ENCODE measurements around the gene MRPL2.

MRPL2 gene

GRCh38 chr6:43016943-43017334, 42.3 kb downstream of the MRPL2 start:
- no peak for DNase-seq

DNA sequence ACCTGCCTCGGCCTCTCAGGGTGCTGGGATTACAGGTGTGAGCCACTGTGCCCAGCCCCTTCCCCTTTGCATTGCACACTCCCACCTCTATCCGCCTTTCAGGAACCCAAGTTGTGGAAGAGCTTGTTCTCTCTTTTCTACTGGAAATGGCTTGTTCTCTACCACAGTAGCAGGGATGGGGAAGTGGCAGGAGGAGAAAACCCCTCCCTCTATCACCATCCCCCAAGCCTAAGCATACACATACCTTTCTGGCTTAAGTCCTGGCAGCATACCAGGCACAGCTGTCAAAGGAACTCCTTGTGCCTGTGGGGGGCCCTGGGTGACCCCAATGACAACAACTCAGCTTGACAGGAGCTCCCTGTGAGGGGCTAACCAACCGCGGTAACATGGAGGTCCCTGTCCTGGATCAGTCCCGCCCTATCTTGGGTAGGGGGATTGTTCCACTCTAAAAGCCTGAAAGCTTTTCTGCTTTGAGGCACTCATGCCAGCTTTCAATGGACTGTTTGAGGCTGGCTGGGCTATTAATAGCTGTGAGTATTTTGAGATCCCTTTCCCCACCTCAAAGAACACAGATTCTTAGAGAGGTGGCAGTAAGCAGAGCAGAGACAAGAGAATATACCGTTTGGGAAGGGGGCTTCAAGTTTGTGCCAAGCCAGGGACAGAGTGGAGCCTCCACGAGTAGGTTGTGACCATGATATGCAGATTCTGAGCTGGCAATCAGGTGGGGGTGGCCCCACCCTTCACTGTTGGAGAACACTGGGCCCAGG, 42.9 kb downstream of the MRPL2 start:
- no peak for DNase-seq

GRCh38 chr6:43014434-43014909, 44.8 kb downstream of the MRPL2 start:
- no peak for DNase-seq

DNA sequence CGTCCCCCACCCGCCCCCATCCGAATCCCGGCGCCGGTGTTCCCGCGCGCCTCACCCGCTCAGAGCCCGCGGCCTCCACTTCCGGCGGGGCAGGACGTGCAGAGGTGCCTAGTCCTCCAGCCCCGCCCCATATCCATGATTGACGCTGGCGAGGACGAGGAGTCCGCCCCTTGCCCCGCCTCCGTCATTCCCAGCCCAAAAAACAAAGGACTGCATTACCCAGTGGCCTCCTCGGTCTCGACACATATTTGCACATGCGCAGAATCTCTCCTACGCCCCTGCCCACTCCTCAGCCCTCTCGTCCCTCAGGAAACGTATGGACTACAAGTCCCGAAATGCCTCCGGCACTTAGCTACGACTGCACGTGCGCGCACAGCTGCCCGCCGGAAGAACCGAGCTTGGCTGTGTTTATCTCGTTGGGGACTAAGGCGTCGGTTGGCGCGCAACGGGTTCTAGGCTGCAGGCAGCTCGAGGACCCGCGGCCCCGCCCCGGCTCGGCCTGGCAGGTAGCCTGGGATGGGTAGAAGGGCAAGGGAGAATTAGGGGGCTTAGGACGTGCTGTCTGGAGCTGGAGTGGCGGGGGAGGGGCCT, 45.3 kb downstream of the MRPL2 start, which contains the start of the genes KLHDC3 and MEA1:
TSS of gene KLHDC3 (plus strand) at position 407 of the 591 bp plus-strand sequence. CDS start 2,944 bp downstream, outside the sequence.
TSS of gene MEA1 (minus strand) at position 104 of the 591 bp plus-strand sequence. CDS start 133 bp downstream, outside the sequence.
- DNase-seq: peak; percentile 97

DNA sequence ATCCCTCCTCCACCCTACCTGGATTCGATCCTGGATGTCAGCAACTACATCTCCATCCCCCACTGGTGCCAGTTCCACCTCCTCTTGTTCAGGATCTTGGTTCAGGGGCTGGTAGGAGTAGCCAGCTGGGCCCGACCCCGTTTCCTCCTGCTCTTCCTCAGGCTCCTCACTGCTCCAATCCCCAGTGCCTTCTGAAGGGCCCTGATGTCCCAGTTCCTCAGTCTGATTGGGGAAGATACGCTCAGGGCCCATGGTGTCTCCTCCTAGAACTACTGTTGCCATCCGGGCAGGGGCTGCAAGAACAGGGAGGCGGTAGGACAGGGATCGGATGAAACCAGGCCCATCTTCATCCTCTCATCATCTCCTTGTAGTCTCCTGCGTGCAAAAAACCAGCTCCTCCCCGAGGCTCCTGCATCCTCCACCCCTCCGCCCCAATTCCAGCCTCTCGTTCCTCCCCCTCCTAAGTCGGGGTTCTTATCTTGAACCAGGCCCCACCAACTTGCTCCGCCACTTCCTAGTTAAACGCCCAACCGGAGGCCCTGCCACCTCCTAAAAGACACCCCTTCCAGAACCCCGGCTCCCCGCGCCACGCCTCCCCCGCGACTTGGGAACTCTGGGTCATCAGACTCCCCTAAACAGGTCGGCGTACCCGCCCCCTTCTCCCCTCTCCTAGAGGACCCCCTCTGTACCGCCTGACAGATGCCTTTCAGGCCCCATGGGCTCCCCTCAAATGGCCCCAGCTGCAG, 46.0 kb downstream of the MRPL2 start:
- DNase-seq: no peak

DNA sequence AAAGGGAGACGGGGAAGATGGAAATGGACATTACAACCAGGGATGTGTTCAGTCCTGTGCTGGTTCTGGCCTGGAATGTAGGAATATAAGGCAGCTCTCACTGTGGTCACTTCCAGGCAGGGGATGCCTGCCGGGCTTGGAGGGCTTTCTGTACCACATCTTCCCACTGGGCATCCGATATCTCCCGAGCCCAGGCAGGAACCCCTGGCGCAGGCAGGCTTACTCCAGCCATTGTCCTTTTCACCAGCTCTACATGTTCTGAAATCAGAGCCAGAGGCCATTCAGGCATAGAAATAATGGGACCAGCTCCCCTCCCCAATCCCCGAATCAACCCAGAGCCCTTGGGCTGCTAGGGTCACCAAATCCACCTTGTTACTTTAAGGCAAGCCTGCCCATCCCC, 46.9 kb downstream of the MRPL2 start:
- DNase-seq: no peak

- DNase-seq: no peak
Observed at GRCh38 chr6:43011207-43011606, 48.0 kb downstream of the MRPL2 start.

GRCh38 chr6:43009124-43009523, 50.1 kb downstream of the MRPL2 start:
- peak; percentile 47 for DNase-seq

GRCh38 chr6:43007126-43007525, 52.1 kb downstream of the MRPL2 start:
- DNase-seq: no peak

GRCh38 chr6:43006251-43006650, 53.0 kb downstream of the MRPL2 start:
- DNase-seq: no peak

- no peak for DNase-seq
Observed at GRCh38 chr6:43005844-43006243, 53.4 kb downstream of the MRPL2 start.

All from activated CD8-positive, alpha-beta memory T cell treated with anti-CD3 and anti-CD28 coated beads, Interleukin-2, amount 50 U/mL, for 4 hours (primary cell).